GM03348 (cell line): ENCODE results near the gene PHF11.
"Not testable (repeated sequence)": the region's sequence is repeated elsewhere in the genome, so short reads cannot be mapped to it uniquely, and the experiment has no call there.

Source experiments
- DNase-seq: peaks from one replicate; pipeline ENCODE4 v3.0.0; 2012; ENCODE audit warnings: low spot score

PHF11 gene

GRCh38 chr13:49546561-49546960 lies 50.8 kb downstream of the PHF11 start:
- no peak for DNase-seq

- no peak for DNase-seq
These were observed 53.5 kb downstream of the PHF11 start for GRCh38 chr13:49549289-49549688.

GRCh38 chr13:49550942-49551644 lies 55.3 kb downstream of the PHF11 start:
- DNase-seq = no peak

- no peak for DNase-seq
These were observed 58.1 kb downstream of the PHF11 start for GRCh38 chr13:49553888-49554287.

GRCh38 chr13:49554387-49554786 lies 58.6 kb downstream of the PHF11 start:
- no peak for DNase-seq

GRCh38 chr13:49559006-49559405 lies 63.3 kb downstream of the PHF11 start:
- DNase-seq = no peak

- DNase-seq = no peak
These were observed 64.7 kb downstream of the PHF11 start for GRCh38 chr13:49560270-49561061.

- DNase-seq = no peak
These were observed 65.3 kb downstream of the PHF11 start for GRCh38 chr13:49561062-49561410.

GRCh38 chr13:49563516-49563915 lies 67.8 kb downstream of the PHF11 start:
- peak; percentile 39 for DNase-seq

- DNase-seq = not testable (repeated sequence)
These were observed 69.7 kb downstream of the PHF11 start for GRCh38 chr13:49565461-49565860.

- no peak for DNase-seq
These were observed 70.7 kb downstream of the PHF11 start for GRCh38 chr13:49566461-49566860.

- DNase-seq = no peak
These were observed 71.7 kb downstream of the PHF11 start for GRCh38 chr13:49567491-49567890.

GRCh38 chr13:49569993-49570689 lies 74.4 kb downstream of the PHF11 start:
- DNase-seq = no peak

GRCh38 chr13:49571299-49572240 lies 75.8 kb downstream of the PHF11 start:
- no peak for DNase-seq
